ENCODE results near the gene ATP1B1. TPM values are rescaled to one million over a fixed set of nuclear protein-coding genes. Genes with fewer than 3 reads are reported as not detected.

Gene ATP1B1
- total RNA-seq, 1 experiment from 2014 or later: 118 TPM

DNA sequence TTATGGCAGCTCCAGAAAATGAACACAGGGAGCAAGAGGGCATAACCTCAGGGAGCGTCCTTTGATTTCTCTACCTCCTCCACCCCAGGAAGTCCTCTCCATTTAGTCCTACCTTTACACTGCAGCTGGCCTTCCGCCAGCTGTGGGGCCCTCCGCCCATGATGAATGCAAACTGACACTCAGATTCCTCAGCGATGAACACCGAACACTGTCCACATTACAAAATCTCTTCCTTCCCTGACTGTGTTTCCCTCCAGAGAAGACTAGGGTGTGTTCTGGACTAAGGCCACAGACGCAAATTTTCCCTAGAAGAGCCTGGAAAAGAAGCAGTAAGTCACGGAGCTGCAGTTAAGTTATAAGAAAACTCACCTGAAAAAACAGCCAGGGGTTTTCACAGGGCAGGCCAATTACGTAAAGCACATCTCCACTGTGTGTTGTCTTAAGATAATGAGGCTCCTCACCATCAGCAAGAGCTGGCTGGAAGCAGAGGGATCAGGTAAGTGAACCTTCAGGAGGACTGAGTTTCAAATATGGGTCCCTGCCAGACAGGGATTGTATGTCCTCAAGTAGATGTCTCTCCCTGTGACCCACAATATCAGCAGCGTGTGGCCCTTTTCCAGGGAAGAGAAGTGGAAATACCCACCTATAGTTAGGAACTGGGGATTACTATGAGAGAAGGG, 46.3 kb upstream of the ATP1B1 start:
- no peak for ATAC-seq
- peaks cover 9% of the 10 kb centered on the region; the same call in 1 of the 2 replicates for H3K9me3 ChIP-seq (ENCODE audit: control insufficient read depth, insufficient read depth, low read depth, low read length)
- H3K36me3 ChIP-seq (ENCODE audit: control insufficient read depth, insufficient read depth, low read length): no peaks in the 10 kb centered on the region
- TF ChIP-seq TCF7L2 (IDR thresholded peaks at IDR 0.05; ENCODE audit: low read depth, low read length) (no peak), SIN3A (IDR thresholded peaks at IDR 0.05; ENCODE audit: borderline replicate concordance, insufficient read depth, low read depth, low read length) (no peak), POLR2AphosphoS5 (IDR thresholded peaks at IDR 0.05; ENCODE audit: low read depth, low read length) (no peak)
- TF ChIP-seq, protein P1, sequence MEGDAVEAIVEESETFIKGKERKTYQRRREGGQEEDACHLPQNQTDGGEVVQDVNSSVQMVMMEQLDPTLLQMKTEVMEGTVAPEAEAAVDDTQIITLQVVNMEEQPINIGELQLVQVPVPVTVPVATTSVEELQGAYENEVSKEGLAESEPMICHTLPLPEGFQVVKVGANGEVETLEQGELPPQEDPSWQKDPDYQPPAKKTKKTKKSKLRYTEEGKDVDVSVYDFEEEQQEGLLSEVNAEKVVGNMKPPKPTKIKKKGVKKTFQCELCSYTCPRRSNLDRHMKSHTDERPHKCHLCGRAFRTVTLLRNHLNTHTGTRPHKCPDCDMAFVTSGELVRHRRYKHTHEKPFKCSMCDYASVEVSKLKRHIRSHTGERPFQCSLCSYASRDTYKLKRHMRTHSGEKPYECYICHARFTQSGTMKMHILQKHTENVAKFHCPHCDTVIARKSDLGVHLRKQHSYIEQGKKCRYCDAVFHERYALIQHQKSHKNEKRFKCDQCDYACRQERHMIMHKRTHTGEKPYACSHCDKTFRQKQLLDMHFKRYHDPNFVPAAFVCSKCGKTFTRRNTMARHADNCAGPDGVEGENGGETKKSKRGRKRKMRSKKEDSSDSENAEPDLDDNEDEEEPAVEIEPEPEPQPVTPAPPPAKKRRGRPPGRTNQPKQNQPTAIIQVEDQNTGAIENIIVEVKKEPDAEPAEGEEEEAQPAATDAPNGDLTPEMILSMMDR (IDR thresholded peaks at IDR 0.05): no peak
- TF ChIP-seq, protein P2, sequence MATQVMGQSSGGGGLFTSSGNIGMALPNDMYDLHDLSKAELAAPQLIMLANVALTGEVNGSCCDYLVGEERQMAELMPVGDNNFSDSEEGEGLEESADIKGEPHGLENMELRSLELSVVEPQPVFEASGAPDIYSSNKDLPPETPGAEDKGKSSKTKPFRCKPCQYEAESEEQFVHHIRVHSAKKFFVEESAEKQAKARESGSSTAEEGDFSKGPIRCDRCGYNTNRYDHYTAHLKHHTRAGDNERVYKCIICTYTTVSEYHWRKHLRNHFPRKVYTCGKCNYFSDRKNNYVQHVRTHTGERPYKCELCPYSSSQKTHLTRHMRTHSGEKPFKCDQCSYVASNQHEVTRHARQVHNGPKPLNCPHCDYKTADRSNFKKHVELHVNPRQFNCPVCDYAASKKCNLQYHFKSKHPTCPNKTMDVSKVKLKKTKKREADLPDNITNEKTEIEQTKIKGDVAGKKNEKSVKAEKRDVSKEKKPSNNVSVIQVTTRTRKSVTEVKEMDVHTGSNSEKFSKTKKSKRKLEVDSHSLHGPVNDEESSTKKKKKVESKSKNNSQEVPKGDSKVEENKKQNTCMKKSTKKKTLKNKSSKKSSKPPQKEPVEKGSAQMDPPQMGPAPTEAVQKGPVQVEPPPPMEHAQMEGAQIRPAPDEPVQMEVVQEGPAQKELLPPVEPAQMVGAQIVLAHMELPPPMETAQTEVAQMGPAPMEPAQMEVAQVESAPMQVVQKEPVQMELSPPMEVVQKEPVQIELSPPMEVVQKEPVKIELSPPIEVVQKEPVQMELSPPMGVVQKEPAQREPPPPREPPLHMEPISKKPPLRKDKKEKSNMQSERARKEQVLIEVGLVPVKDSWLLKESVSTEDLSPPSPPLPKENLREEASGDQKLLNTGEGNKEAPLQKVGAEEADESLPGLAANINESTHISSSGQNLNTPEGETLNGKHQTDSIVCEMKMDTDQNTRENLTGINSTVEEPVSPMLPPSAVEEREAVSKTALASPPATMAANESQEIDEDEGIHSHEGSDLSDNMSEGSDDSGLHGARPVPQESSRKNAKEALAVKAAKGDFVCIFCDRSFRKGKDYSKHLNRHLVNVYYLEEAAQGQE (IDR thresholded peaks at IDR 0.05; ENCODE audit: insufficient read depth in 1 of 2, low read depth in 2 of 2, low read length in 1 of 2): no peak
- no peaks in the 10 kb centered on the region for H3K4me1 ChIP-seq (ENCODE audit: control insufficient read depth, insufficient read depth, low read length)
- in situ Hi-C loops (cut with HindIII; ENCODE audit: low pct_unique_long_range_greater_than_20kb, low sequenced_read_pairs): no loop called here
- intact Hi-C loops (cut with micrococcal nuclease; ENCODE audit: unreplicated experiment): no loop called here
- no peak overlapping the region for H3K4me3 ChIP-seq (ENCODE audit: low read depth in 2 of 2, low read length in 2 of 2)
- no peak for DNase-seq (ENCODE audit: low read depth, low spot score)
- ChIA-PET CTCF (no interaction called here), POLR2A (no interaction called here)
- H3K27me3 ChIP-seq (ENCODE audit: control insufficient read depth, insufficient read depth, low read length): no peaks in the 10 kb centered on the region
- no peak overlapping the region for H3K27ac ChIP-seq (ENCODE audit: low read length)
- BruUV-seq (replicated peaks): no TSS peak

DNA sequence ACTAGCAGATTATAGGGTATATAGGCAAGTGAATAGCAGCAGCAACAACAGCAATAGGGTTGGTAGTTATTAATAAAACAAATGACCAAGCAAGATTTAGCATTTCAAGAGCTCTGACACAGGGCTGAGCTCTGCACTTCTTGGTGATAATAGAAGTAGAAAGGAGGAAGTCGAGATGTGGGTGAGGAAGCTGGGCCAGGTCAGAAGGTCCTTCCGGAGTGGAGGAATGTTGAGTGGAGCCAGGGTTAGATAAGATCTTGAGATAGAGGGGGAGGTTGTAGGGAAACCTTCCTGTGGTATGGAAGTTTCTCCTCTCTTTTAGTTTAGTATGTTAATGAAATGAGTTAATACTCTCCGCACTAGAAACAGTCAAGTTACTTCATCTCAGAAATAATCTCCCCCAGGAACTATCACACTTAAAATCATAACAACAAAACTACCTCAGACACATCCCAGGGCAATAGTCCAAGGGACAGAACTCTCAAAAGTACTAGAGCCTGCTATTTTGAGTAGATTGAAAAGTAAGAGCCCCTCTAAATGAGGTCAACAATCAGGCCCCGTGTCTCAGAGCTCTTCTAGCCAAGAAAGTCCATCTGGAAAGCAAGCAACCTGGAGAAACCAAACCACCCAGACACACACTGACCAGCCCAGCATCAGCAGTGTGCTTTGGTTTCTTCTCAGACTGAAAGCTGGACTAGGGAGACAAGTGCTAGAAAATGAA, 45.4 kb upstream of the ATP1B1 start:
- POLR2A ChIA-PET: no interaction called here
- DNase-seq (ENCODE audit: low read depth, low spot score) (no peak), ATAC-seq (no peak)
- intact Hi-C loops (cut with micrococcal nuclease; ENCODE audit: unreplicated experiment): no loop called here
- in situ Hi-C loops (cut with HindIII; ENCODE audit: low pct_unique_long_range_greater_than_20kb, low sequenced_read_pairs): no loop called here
- Histone ChIP-seq H3K27ac (ENCODE audit: low read length) (no peak overlapping the region), H3K36me3 (ENCODE audit: control insufficient read depth, insufficient read depth, low read length) (no peaks in the 10 kb centered on the region), H3K4me1 (ENCODE audit: control insufficient read depth, insufficient read depth, low read length) (no peaks in the 10 kb centered on the region), H3K4me3 (ENCODE audit: low read depth in 2 of 2, low read length in 2 of 2) (no peak overlapping the region), H3K9me3 (ENCODE audit: control insufficient read depth, insufficient read depth, low read depth, low read length) (peaks cover 9% of the 10 kb centered on the region; the same call in 1 of the 2 replicates), H3K27me3 (ENCODE audit: control insufficient read depth, insufficient read depth, low read length) (no peaks in the 10 kb centered on the region)
- no peak for TF ChIP-seq SIN3A (IDR thresholded peaks at IDR 0.05; ENCODE audit: borderline replicate concordance, insufficient read depth, low read depth, low read length)
- TF ChIP-seq, protein P1 (IDR thresholded peaks at IDR 0.05): no peak
- TF ChIP-seq POLR2AphosphoS5 (IDR thresholded peaks at IDR 0.05; ENCODE audit: low read depth, low read length): no peak
- TF ChIP-seq, protein P2 (IDR thresholded peaks at IDR 0.05; ENCODE audit: insufficient read depth in 1 of 2, low read depth in 2 of 2, low read length in 1 of 2): no peak
- no peak for TF ChIP-seq TCF7L2 (IDR thresholded peaks at IDR 0.05; ENCODE audit: low read depth, low read length)
- no TSS peak for BruUV-seq (replicated peaks)
- CTCF ChIA-PET: no interaction called here
